Measurements from ENCODE around the gene ZNF460.

DNA sequence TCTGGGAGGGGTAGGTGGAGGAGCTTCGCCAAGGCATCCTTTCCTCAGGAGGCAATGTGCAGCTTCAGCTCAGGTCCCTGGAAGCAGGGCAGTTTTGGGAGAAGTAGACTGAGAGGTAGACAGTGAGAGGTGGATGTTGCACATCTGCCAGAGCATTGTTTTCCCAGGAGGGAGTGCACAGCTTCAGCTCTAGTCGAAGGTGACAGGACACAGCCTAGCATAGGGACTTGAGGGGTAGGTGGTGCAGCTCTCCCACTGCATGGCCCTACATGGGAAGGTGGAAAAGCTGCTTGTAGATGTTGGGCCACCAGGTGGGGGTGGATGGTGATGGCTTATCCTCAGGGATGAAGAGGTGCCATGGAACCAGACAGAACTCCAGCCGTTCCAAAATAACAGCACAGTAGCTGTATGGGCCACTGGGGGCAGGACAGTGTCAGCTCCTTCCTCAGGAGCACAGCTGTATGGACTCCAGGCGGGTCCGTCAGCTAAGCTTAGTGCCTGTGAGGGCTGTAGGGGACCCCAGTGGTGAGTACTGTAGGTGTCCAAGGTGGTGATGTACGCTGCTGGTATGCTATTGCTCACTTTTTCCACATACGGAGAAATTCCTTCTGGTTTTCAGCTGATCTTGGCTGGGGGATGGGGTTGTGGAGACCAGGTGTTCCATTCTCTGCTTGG lies 22.6 kb downstream of the ZNF460 start:
- TF ChIP-seq, protein P1, sequence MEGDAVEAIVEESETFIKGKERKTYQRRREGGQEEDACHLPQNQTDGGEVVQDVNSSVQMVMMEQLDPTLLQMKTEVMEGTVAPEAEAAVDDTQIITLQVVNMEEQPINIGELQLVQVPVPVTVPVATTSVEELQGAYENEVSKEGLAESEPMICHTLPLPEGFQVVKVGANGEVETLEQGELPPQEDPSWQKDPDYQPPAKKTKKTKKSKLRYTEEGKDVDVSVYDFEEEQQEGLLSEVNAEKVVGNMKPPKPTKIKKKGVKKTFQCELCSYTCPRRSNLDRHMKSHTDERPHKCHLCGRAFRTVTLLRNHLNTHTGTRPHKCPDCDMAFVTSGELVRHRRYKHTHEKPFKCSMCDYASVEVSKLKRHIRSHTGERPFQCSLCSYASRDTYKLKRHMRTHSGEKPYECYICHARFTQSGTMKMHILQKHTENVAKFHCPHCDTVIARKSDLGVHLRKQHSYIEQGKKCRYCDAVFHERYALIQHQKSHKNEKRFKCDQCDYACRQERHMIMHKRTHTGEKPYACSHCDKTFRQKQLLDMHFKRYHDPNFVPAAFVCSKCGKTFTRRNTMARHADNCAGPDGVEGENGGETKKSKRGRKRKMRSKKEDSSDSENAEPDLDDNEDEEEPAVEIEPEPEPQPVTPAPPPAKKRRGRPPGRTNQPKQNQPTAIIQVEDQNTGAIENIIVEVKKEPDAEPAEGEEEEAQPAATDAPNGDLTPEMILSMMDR (conservative IDR thresholded peaks at IDR 0.05) = no peak
- TF ChIP-seq ZFX (IDR thresholded peaks at IDR 0.05) = no peak

Data from C4-2B (cell line).